Gastrocnemius medialis (tissue), 4 donors: ENCODE results near the gene TAS1R3. TPM values are rescaled to one million over a fixed set of nuclear protein-coding genes. Genes with fewer than 3 reads are reported as not detected.

ENCODE experiments used
- ATAC-seq, 2 donors: fragments of 150-250 bp; one replicate each; pipeline ENCODE4 v1.9.1; 2016
- DNase-seq, 2 donors: peaks; one replicate each; pipeline ENCODE4 v3.0.0-alpha.2; 2019
- H3K27ac ChIP-seq, 4 donors: fragments of 200-600 bp; sonication (generic); 1 replicate in 1 of 4; 2 replicates in 3 of 4; pipeline ENCODE4 v1.5.1; 2016 to 2018; ENCODE audit warnings: mild to moderate bottlenecking in 2 of 4, moderate library complexity in 1 of 4
- H3K27me3 ChIP-seq, 3 donors: fragments of 200-600 bp; sonication (generic) in 2 of 3; 1 replicate in 1 of 3; 2 replicates in 2 of 3; pipeline versions ENCODE4 v1.5.1 to v1.6.0; 2016 to 2019; ENCODE audit warnings: mild to moderate bottlenecking in 1 of 3, moderate library complexity in 1 of 3
- H3K36me3 ChIP-seq, 2 donors: fragments of 200-600 bp; sonication (generic) in 1 of 2; one replicate each; pipeline ENCODE4 v1.5.1; 2017 to 2018
- H3K4me1 ChIP-seq, 2 donors: fragments of 200-600 bp; sonication (generic) in 1 of 2; one replicate each; pipeline ENCODE4 v1.5.1; 2016 to 2017; ENCODE audit warnings: mild to moderate bottlenecking in 2 of 2
- H3K4me3 ChIP-seq, 4 donors: fragments of 200-600 bp; sonication (generic) in 3 of 4; 1 replicate in 1 of 4; 2 replicates in 3 of 4; pipeline ENCODE4 v1.5.1; 2016 to 2019; ENCODE audit warnings: mild to moderate bottlenecking in 2 of 4
- H3K9me3 ChIP-seq, 3 donors: fragments of 200-600 bp; sonication (generic) in 2 of 3; 1 replicate in 1 of 3; 2 replicates in 2 of 3; pipeline ENCODE4 v1.5.1; 2016 to 2019
- POLR2A ChIP-seq, 2 donors: fragments of 450-650 bp; IDR thresholded peaks; one replicate each; pipeline ENCODE4 v1.6.1; 2017; ENCODE audit warnings: antibody characterized with exemption in 2 of 2, mild to moderate bottlenecking in 2 of 2, moderate library complexity in 2 of 2
- in situ Hi-C, 4 donors: fragments of 200-750 bp; cut with MboI; loops; one replicate each; pipeline versions ENCODE4 v1.15.0 to v1.8.0; 2017; ENCODE audit warnings: low sequenced_read_pairs in 4 of 4
- intact Hi-C: fragments of 100-400 bp; cut with DNase I; formaldehyde crosslinking; loops from one replicate; pipeline ENCODE4 v1.15.1; 2023; ENCODE audit warnings: low total_unique reads
- total RNA-seq, 4 donors: library from RNA; depleted of rRNA; stranded (reverse); fragments of >200 nt; gene quantifications; one replicate each; pipeline versions ENCODE4 v1.1.0 to v1.2.3, GENCODE V29; 2016
- TF ChIP-seq, protein P1 (sequence below), 5 experiments: fragments of 450-650 bp in 3 of 5; fragments of 200-600 bp in 2 of 5; sonication (generic) in 2 of 5; IDR thresholded peaks in 4 of 5; conservative IDR thresholded peaks in 1 of 5; 1 replicate in 4 of 5; 2 replicates in 1 of 5; pipeline ENCODE4 v1.5.1; 2016 to 2019; ENCODE audit warnings: antibody characterized with exemption in 5 of 5, mild to moderate bottlenecking in 3 of 5, moderate library complexity in 3 of 5

TAS1R3 gene
- total RNA-seq, 4 donors from 2014 or later: 0.20 to 0.44 TPM; not detected in 2

DNA sequence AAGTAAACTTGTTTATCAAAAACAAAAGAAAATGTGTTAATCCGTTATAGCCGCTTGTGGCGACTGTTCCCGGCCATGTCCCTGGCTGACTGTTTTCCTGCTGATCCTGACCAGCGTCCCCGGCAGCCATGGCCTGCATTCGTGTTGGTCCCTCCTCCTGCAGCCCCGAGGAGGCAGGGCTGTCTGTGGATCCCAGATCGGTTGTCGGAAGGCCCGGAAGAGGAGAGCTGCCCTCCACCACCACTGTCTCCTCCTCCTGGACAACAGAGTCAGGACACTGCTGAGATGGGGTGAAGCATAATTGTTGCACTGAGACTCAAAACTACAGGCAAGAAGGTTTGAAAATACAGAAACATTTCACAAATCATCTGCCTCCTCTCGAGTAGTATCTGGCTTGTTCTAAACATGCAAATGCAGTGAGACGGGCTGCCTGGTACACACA, 30.9 kb downstream of the TAS1R3 start:
- Histone ChIP-seq H3K27me3 (peaks cover 26 to 37% (median 29%) of the 10 kb centered on the region in 3 donors), H3K36me3 (no peaks in the 10 kb centered on the region), H3K27ac (peak overlapping the region; percentile 0 to 80 (median 59)), H3K9me3 (no peaks in the 10 kb centered on the region), H3K4me3 (no peak overlapping the region), H3K4me1 (peaks cover 9 to 25% of the 10 kb centered on the region in 2 donors)
- in situ Hi-C loops (no loop called here), intact Hi-C loops (no loop called here)
- peak in 1 of 2 donors; percentile 61 for DNase-seq
- peak in 1 of 2 donors; percentile 35 for ATAC-seq
- no peak for TF ChIP-seq POLR2A (IDR thresholded peaks at IDR 0.05)
- TF ChIP-seq, protein P1, sequence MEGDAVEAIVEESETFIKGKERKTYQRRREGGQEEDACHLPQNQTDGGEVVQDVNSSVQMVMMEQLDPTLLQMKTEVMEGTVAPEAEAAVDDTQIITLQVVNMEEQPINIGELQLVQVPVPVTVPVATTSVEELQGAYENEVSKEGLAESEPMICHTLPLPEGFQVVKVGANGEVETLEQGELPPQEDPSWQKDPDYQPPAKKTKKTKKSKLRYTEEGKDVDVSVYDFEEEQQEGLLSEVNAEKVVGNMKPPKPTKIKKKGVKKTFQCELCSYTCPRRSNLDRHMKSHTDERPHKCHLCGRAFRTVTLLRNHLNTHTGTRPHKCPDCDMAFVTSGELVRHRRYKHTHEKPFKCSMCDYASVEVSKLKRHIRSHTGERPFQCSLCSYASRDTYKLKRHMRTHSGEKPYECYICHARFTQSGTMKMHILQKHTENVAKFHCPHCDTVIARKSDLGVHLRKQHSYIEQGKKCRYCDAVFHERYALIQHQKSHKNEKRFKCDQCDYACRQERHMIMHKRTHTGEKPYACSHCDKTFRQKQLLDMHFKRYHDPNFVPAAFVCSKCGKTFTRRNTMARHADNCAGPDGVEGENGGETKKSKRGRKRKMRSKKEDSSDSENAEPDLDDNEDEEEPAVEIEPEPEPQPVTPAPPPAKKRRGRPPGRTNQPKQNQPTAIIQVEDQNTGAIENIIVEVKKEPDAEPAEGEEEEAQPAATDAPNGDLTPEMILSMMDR (IDR thresholded peaks at IDR 0.05 in 4 of 5, conservative IDR thresholded peaks at IDR 0.05 in 1 of 5): no peak

DNA sequence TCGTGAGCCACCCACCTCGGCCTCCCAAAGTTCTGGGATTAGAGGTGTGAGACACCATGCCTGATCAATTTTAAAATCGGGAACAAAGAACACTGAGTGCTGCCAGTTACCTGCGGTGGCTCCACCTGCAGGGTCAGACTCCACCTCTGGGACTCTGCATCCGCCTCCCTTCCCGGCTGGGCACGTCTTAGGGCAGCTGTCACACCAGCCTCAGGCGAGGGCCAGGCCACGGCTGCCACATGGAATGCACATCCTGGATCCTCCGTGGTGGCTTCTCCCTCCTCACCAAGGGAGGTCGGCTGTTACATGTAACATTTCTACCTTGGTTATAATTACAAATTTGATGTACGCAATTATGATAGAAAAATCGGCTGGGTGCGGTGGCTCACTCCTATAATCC, 33.2 kb downstream of the TAS1R3 start:
- in situ Hi-C loops: no loop called here
- ATAC-seq (no peak), DNase-seq (no peak)
- intact Hi-C loops: no loop called here
- TF ChIP-seq POLR2A (IDR thresholded peaks at IDR 0.05): no peak
- TF ChIP-seq, protein P1 (IDR thresholded peaks at IDR 0.05 in 4 of 5, conservative IDR thresholded peaks at IDR 0.05 in 1 of 5): no peak
- H3K36me3 ChIP-seq: no peaks in the 10 kb centered on the region
- H3K9me3 ChIP-seq: no peaks in the 10 kb centered on the region
- no peak overlapping the region for H3K4me3 ChIP-seq
- peaks cover 14 to 24% (median 18%) of the 10 kb centered on the region in 3 donors for H3K27me3 ChIP-seq
- H3K4me1 ChIP-seq: peaks cover 9 to 20% of the 10 kb centered on the region in 2 donors
- H3K27ac ChIP-seq: no peak overlapping the region

DNA sequence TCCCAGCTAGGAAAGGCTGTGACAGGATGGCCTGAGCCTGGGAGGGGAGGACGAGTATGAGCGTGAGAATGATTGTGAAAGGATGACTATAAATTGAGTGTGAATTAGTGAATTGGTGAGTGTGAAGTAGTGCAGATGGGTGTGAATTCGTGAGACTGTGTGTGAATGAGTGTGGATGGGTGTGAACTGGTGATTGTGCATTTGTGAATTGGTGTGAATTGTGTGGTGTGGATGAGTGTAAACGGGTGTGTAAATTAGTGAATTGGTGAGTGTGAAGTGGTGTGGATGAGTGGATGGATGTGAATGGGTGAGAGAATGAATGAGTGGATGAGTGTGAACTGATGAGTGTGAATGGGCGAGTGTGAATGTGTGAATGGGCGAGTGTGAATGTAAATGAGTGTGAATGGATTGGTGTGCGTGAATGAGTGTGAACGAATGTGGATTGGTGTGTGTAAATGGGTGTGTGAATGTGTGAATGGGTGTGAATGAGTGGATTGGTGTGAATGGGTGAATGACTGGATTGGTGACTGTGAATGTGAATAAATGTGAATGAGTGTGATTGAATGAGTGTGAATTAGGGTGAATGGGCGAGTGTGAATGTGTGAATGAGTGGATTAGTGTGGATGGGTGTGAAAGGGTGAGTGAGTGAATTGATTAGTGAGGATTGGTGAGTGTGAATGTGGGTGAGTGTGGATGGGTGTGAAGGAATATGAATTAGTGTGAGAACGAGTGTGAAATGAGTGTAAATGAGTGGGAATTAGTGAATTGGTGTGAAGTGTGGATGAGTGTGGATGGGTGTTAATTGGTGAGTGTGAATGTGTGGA, 35.0 kb downstream of the TAS1R3 start:
- ATAC-seq: no peak
- H3K27me3 ChIP-seq: peaks cover 3 to 11% (median 10%) of the 10 kb centered on the region in 3 donors
- no peak for TF ChIP-seq POLR2A (IDR thresholded peaks at IDR 0.05)
- TF ChIP-seq, protein P1 (IDR thresholded peaks at IDR 0.05 in 4 of 5, conservative IDR thresholded peaks at IDR 0.05 in 1 of 5): no peak
- no peaks in the 10 kb centered on the region for H3K9me3 ChIP-seq
- H3K27ac ChIP-seq: no peak overlapping the region
- intact Hi-C loops (no loop called here), in situ Hi-C loops (no loop called here)
- H3K4me3 ChIP-seq: no peak overlapping the region
- H3K36me3 ChIP-seq: no peaks in the 10 kb centered on the region
- no peak for DNase-seq
- H3K4me1 ChIP-seq: peaks cover 2 to 7% of the 10 kb centered on the region in 2 donors

DNA sequence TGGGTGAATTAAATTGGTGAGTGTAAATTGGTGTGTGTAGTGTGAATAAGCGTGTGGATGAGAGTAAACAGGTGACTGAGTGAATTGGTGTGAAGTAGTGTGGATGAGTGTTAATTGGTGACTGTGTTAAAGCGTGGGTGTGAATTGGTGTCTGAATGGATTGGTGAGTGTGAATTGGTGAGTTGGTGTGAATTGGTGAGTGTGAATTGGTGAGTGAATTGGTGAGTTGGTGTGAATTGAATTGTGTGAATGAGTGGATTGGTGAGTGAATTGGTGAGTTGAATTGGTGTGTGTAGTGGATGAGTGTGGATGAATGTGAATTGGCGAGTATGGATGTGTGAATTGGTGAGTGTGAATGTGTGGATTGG, 35.6 kb downstream of the TAS1R3 start:
- no peak for ATAC-seq
- H3K4me1 ChIP-seq: peaks cover 2 to 4% of the 10 kb centered on the region in 2 donors
- in situ Hi-C loops: no loop called here
- DNase-seq: no peak
- no peaks in the 10 kb centered on the region for H3K36me3 ChIP-seq
- no peaks in the 10 kb centered on the region for H3K9me3 ChIP-seq
- intact Hi-C loops: no loop called here
- TF ChIP-seq, protein P1 (IDR thresholded peaks at IDR 0.05 in 4 of 5, conservative IDR thresholded peaks at IDR 0.05 in 1 of 5): no peak
- TF ChIP-seq POLR2A (IDR thresholded peaks at IDR 0.05): no peak
- no peak overlapping the region for H3K27ac ChIP-seq
- H3K4me3 ChIP-seq: no peak overlapping the region
- H3K27me3 ChIP-seq: peaks cover 0 to 5% (median 4%) of the 10 kb centered on the region in 3 donors
